CD4-positive, alpha-beta T cell (primary cell): ENCODE measurements around the gene PTGFR. TPM values are rescaled to one million over a fixed set of nuclear protein-coding genes. Genes with fewer than 3 reads are reported as not detected.

Source experiments
- ATAC-seq: fragments of 200-7000 bp; cut with Tn5 transposase; one replicate; pipeline ENCODE4 v1.10.0; 2022; ENCODE audit warnings: mild to moderate bottlenecking; ENCODE audit not compliant: poor library complexity
- CTCF ChIA-PET: fragments of 350-600 bp; sonication (Branson Sonifier 250); formaldehyde crosslinking; loops from one replicate; lab custom pipeline; 2021; ENCODE audit warnings: antibody characterized with exemption, inconsistent platforms; lab: Charles Lee
- POLR2A ChIA-PET: fragments of 350-600 bp; sonication (Branson Sonifier 250); formaldehyde crosslinking; loops from one replicate; lab custom pipeline; 2021; ENCODE audit warnings: antibody characterized with exemption, inconsistent platforms; lab: Charles Lee
- DNase-seq, 14 experiments: peaks; one replicate each; pipeline ENCODE4 v3.0.0-alpha.2; 2013 to 2020; ENCODE audit warnings: mixed read lengths in 2 of 14
- H3K27ac ChIP-seq, 2 donors: one replicate each; pipeline versions ENCODE4 v1.5.1 to v1.7.0; 2013; ENCODE audit warnings: low read length in 2 of 2, low read depth in 1 of 2, mild to moderate bottlenecking in 1 of 2
- H3K27me3 ChIP-seq, 2 experiments: 1 replicate in 1 of 2; 2 replicates in 1 of 2; pipeline versions ENCODE4 v1.6.1 to v1.7.0; 2013; ENCODE audit warnings: low read length in 2 of 2, control low read depth in 1 of 2, mild to moderate bottlenecking in 1 of 2, moderate library complexity in 1 of 2; ENCODE audit not compliant: insufficient read depth in 2 of 2, control insufficient read depth in 1 of 2
- H3K36me3 ChIP-seq: one replicate; pipeline ENCODE4 v1.6.1; 2013; ENCODE audit warnings: low read length, control low read depth; ENCODE audit not compliant: insufficient read depth
- H3K4me1 ChIP-seq: one replicate; pipeline ENCODE4 v1.6.1; 2013; ENCODE audit warnings: low read length, control low read depth; ENCODE audit not compliant: insufficient read depth
- H3K4me3 ChIP-seq: one replicate; pipeline ENCODE4 v1.5.1; 2013; ENCODE audit warnings: mild to moderate bottlenecking, low read length, moderate library complexity
- H3K9me3 ChIP-seq, 2 experiments: 1 replicate in 1 of 2; 2 replicates in 1 of 2; pipeline versions ENCODE4 v1.6.1 to v1.7.0; 2013; ENCODE audit warnings: low read length in 2 of 2, mild to moderate bottlenecking in 2 of 2, control low read depth in 1 of 2, moderate library complexity in 1 of 2; ENCODE audit not compliant: control insufficient read depth in 1 of 2, insufficient read depth in 1 of 2
- H3K27ac Mint-ChIP-seq: one replicate; pipeline ENCODE4 v1.8.0; 2020; ENCODE audit warnings: mixed read lengths
- H3K27me3 Mint-ChIP-seq: one replicate; pipeline ENCODE4 v1.8.0; 2021; ENCODE audit warnings: mixed read lengths
- H3K36me3 Mint-ChIP-seq: one replicate; pipeline ENCODE4 v1.8.0; 2021; ENCODE audit warnings: low read depth, mixed read lengths
- H3K4me1 Mint-ChIP-seq: one replicate; pipeline ENCODE4 v1.8.0; 2021; ENCODE audit warnings: low read depth, mixed read lengths
- H3K4me3 Mint-ChIP-seq: one replicate; pipeline ENCODE4 v1.8.0; 2020; ENCODE audit warnings: mild to moderate bottlenecking, mixed read lengths
- H3K9me3 Mint-ChIP-seq: one replicate; pipeline ENCODE4 v1.8.0; 2020; ENCODE audit warnings: mixed read lengths
- intact Hi-C, 2 experiments: fragments of 100-400 bp; cut with DNase I in 1 of 2; cut with micrococcal nuclease in 1 of 2; formaldehyde crosslinking; loops; one replicate each; pipeline versions ENCODE4 v1.15.1 to v1.9.0; 2023 to 2025; cut with DNase I, micrococcal nuclease
- total RNA-seq, 174 experiments: library from RNA in 2 of 174; stranded (reverse) in 2 of 174; gene quantifications; one replicate each; pipeline ENCODE4 v1.2.3 and lab custom pipeline; 2021 to 2026
- TF ChIP-seq, protein P1 (sequence below): fragments of 200-600 bp; IDR thresholded peaks from one replicate; pipeline ENCODE4 v1.8.0; 2022; ENCODE audit warnings: antibody characterized with exemption, mild to moderate bottlenecking

The PTGFR gene
- total RNA-seq, 2 experiments from 2014 or later, result not detected

DNA sequence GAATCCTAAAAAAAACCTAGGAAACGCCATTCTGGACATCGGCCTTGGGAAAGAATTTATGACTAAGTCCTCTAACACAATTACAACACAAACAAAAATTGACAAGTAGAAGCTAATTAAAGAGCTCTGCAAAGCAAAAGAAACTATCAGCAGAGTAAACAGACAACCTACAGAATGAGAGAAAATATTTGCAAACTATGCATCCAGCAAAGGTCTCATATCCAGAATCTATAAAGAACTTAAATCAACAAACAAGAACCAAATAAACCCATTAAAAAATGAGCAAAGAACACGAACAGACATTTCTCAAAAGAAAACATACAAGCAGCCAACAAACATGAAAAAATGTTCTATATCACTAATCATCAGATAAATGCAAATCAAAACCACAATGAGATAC, 58.6 kb downstream of the PTGFR start:
- no peak for DNase-seq
- Mint-ChIP-seq H3K27me3 (peaks cover 22% of the 10 kb centered on the region), H3K27ac (no peak overlapping the region), H3K4me1 (no peaks in the 10 kb centered on the region), H3K4me3 (no peak overlapping the region), H3K36me3 (no peaks in the 10 kb centered on the region), H3K9me3 (peaks cover 17% of the 10 kb centered on the region)
- Histone ChIP-seq H3K4me1 (no peaks in the 10 kb centered on the region), H3K36me3 (no peaks in the 10 kb centered on the region), H3K27me3 (peaks cover 0 to 4% of the 10 kb centered on the region in 2 experiments), H3K27ac (no peak overlapping the region), H3K9me3 (peaks cover 0 to 16% of the 10 kb centered on the region in 2 experiments), H3K4me3 (no peak overlapping the region)
- no peak for ATAC-seq
- TF ChIP-seq, protein P1, sequence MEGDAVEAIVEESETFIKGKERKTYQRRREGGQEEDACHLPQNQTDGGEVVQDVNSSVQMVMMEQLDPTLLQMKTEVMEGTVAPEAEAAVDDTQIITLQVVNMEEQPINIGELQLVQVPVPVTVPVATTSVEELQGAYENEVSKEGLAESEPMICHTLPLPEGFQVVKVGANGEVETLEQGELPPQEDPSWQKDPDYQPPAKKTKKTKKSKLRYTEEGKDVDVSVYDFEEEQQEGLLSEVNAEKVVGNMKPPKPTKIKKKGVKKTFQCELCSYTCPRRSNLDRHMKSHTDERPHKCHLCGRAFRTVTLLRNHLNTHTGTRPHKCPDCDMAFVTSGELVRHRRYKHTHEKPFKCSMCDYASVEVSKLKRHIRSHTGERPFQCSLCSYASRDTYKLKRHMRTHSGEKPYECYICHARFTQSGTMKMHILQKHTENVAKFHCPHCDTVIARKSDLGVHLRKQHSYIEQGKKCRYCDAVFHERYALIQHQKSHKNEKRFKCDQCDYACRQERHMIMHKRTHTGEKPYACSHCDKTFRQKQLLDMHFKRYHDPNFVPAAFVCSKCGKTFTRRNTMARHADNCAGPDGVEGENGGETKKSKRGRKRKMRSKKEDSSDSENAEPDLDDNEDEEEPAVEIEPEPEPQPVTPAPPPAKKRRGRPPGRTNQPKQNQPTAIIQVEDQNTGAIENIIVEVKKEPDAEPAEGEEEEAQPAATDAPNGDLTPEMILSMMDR, result no peak
- intact Hi-C loops, result no loop called here
- ChIA-PET CTCF (no interaction called here), POLR2A (no interaction called here)

GRCh38 chr1:78549891-78550290, 59.1 kb downstream of the PTGFR start:
- Histone ChIP-seq H3K27ac (no peak overlapping the region), H3K27me3 (peaks cover 0 to 4% of the 10 kb centered on the region in 2 experiments), H3K36me3 (no peaks in the 10 kb centered on the region), H3K4me3 (no peak overlapping the region), H3K9me3 (peaks cover 0 to 16% of the 10 kb centered on the region in 2 experiments), H3K4me1 (no peaks in the 10 kb centered on the region)
- peaks cover 19% of the 10 kb centered on the region for H3K9me3 Mint-ChIP-seq
- H3K4me3 Mint-ChIP-seq, result no peak overlapping the region
- DNase-seq (no peak), ATAC-seq (no peak)
- H3K4me1 Mint-ChIP-seq, result no peaks in the 10 kb centered on the region
- H3K27me3 Mint-ChIP-seq, result peaks cover 21% of the 10 kb centered on the region
- intact Hi-C loops, result no loop called here
- CTCF ChIA-PET, result no interaction called here
- TF ChIP-seq, protein P1, result no peak
- H3K36me3 Mint-ChIP-seq, result no peaks in the 10 kb centered on the region
- POLR2A ChIA-PET, result no interaction called here
- H3K27ac Mint-ChIP-seq, result no peak overlapping the region

GRCh38 chr1:78553859-78554258, 63.1 kb downstream of the PTGFR start:
- intact Hi-C loops, result no loop called here
- Histone ChIP-seq H3K4me3 (no peak overlapping the region), H3K9me3 (peaks cover 0 to 16% of the 10 kb centered on the region in 2 experiments), H3K36me3 (no peaks in the 10 kb centered on the region), H3K27ac (no peak overlapping the region), H3K4me1 (no peaks in the 10 kb centered on the region), H3K27me3 (peaks cover 0 to 4% of the 10 kb centered on the region in 2 experiments)
- no peak for ATAC-seq
- H3K4me1 Mint-ChIP-seq, result no peaks in the 10 kb centered on the region
- no peak for DNase-seq
- POLR2A ChIA-PET, result no interaction called here
- H3K27me3 Mint-ChIP-seq, result peaks cover 43% of the 10 kb centered on the region
- H3K9me3 Mint-ChIP-seq, result peaks cover 22% of the 10 kb centered on the region
- TF ChIP-seq, protein P1, result no peak
- H3K36me3 Mint-ChIP-seq, result no peaks in the 10 kb centered on the region
- no peak overlapping the region for H3K27ac Mint-ChIP-seq
- H3K4me3 Mint-ChIP-seq, result no peak overlapping the region
- CTCF ChIA-PET, result no interaction called here
